SU-DHL-6 (cell line): ENCODE measurements around the gene HDAC11.
"Not testable (repeated sequence)": the region's sequence is repeated elsewhere in the genome, so short reads cannot be mapped to it uniquely, and the experiment has no call there.

Experiments used
- H2AFZ ChIP-seq: fragments of 200-600 bp; sonication (generic); 2 replicates; pipeline ENCODE4 v1.6.1; 2014; ENCODE audit warnings: low read depth, mild to moderate bottlenecking, moderate library complexity, mixed read lengths, antibody characterized with exemption, low read length; ENCODE audit not compliant: severe bottlenecking
- H3F3A ChIP-seq: fragments of 200-600 bp; shearing (Covaris generic); 2 replicates; pipeline ENCODE4 v1.6.0; 2016; ENCODE audit warnings: antibody characterized with exemption, mild to moderate bottlenecking; ENCODE audit not compliant: insufficient read depth
- H3K27ac ChIP-seq: fragments of 200-600 bp; sonication (generic); 2 replicates; pipeline ENCODE4 v1.5.1; 2016; ENCODE audit warnings: low read depth, mild to moderate bottlenecking, low read length, moderate library complexity, mixed read lengths
- H3K27me3 ChIP-seq: fragments of 200-600 bp; sonication (generic), shearing (Covaris generic); 2 replicates; pipeline ENCODE4 v1.6.0; 2014; ENCODE audit warnings: mild to moderate bottlenecking, low read length
- H3K36me3 ChIP-seq: fragments of 200-600 bp; sonication (generic); 2 replicates; pipeline ENCODE4 v1.6.1; 2014; ENCODE audit warnings: mild to moderate bottlenecking, low read length, mixed read lengths
- H3K4me2 ChIP-seq: fragments of 300-600, 200-600 bp; shearing (Covaris generic), sonication (generic); 2 replicates; pipeline ENCODE4 v1.6.0; 2014; ENCODE audit warnings: low read length, low read depth, mild to moderate bottlenecking; ENCODE audit not compliant: poor library complexity, severe bottlenecking
- H3K4me3 ChIP-seq: fragments of 200-600 bp; sonication (generic); 2 replicates; pipeline ENCODE4 v1.5.1; 2014; ENCODE audit warnings: antibody characterized with exemption, low read length, mild to moderate bottlenecking, mixed read lengths; ENCODE audit not compliant: insufficient read depth, poor library complexity, severe bottlenecking
- H3K79me2 ChIP-seq: fragments of 200-600 bp; sonication (generic); 2 replicates; pipeline ENCODE4 v1.6.1; 2014; ENCODE audit warnings: mild to moderate bottlenecking, low read length, moderate library complexity; ENCODE audit not compliant: insufficient read depth
- H3K9ac ChIP-seq: fragments of 200-600 bp; sonication (generic); 2 replicates; pipeline ENCODE4 v1.7.0; 2014; ENCODE audit warnings: mild to moderate bottlenecking, low read length
- H3K9me2 ChIP-seq: fragments of 200-600 bp; sonication (generic); replicated peaks from 2 replicates; pipeline ENCODE4 v1.6.1; 2014; ENCODE audit warnings: low read length; ENCODE audit not compliant: insufficient read depth
- H3K9me3 ChIP-seq: fragments of 200-600 bp; sonication (generic); 2 replicates; pipeline ENCODE4 v1.6.1; 2014; ENCODE audit warnings: low read length, mixed read lengths; ENCODE audit not compliant: insufficient read depth
- H4K20me1 ChIP-seq: fragments of 200-600 bp; sonication (generic); 2 replicates; pipeline ENCODE4 v1.6.1; 2014; ENCODE audit warnings: low read depth, mild to moderate bottlenecking, antibody characterized with exemption, low read length, moderate library complexity, mixed read lengths
- CTCF ChIP-seq: fragments of 200-600 bp; sonication (generic); IDR thresholded peaks from one replicate; pipeline ENCODE4 v1.5.1; 2017; ENCODE audit warnings: antibody characterized with exemption, mild to moderate bottlenecking, low read length, moderate library complexity; ENCODE audit not compliant: insufficient read depth, poor library complexity, severe bottlenecking
- EZH2phosphoT487 ChIP-seq: fragments of 200-600 bp; sonication (generic), shearing (Covaris generic); conservative IDR thresholded peaks from 2 replicates; pipeline ENCODE4 v1.6.1; 2018; ENCODE audit warnings: mild to moderate bottlenecking, antibody characterized with exemption, low read length, moderate library complexity, mixed read lengths

Gene HDAC11

DNA sequence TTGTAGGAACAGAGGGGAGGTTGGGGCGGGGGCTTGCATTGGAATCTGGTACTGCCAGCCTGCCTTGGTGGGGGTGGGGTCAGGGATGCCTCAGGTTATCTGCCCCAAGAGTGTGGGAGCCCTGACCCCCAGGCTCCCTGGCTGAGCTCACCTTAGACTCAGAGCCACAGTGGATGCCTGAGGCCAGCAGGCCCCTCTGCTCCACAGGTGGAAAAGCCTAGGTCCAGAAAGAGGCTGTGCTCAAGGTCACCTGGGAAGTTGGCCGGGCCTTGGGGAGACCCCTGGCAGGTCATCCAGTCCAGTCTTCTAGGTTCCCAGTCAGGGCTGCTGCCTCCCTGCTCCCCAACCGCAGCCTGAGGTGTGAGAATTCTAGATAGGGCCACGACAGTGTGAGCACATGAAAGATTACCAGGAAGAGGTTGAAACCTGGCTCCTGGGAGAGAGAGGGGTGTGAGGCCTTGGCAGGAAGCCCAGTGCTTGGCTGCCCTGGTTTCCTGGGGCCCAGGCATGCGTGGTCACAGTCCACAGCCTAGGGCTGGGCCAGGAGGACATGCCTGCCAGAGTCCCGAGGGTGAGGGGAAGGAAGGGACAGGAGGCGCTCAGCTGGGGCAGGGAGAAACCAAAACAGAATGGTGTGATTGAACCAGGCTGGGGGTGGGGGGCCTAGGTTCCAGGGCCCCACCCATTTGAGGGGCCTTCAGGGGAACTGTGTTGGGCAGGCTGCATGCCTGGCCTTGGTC lies 4.9 kb downstream of the HDAC11 start:
- Histone ChIP-seq H3K36me3 (no peaks in the 10 kb centered on the region), H3K4me2 (no peak overlapping the region), H3K9ac (no peak overlapping the region), H4K20me1 (no peaks in the 10 kb centered on the region), H3K9me2 (no peaks in the 10 kb centered on the region), H3K79me2 (no peaks in the 10 kb centered on the region), H3F3A (no peaks in the 10 kb centered on the region), H2AFZ (no peak overlapping the region), H3K9me3 (no peaks in the 10 kb centered on the region), H3K27me3 (no peaks in the 10 kb centered on the region), H3K4me3 (no peak overlapping the region), H3K27ac (no peak overlapping the region)
- TF ChIP-seq EZH2phosphoT487 (no peak), CTCF (no peak)

DNA sequence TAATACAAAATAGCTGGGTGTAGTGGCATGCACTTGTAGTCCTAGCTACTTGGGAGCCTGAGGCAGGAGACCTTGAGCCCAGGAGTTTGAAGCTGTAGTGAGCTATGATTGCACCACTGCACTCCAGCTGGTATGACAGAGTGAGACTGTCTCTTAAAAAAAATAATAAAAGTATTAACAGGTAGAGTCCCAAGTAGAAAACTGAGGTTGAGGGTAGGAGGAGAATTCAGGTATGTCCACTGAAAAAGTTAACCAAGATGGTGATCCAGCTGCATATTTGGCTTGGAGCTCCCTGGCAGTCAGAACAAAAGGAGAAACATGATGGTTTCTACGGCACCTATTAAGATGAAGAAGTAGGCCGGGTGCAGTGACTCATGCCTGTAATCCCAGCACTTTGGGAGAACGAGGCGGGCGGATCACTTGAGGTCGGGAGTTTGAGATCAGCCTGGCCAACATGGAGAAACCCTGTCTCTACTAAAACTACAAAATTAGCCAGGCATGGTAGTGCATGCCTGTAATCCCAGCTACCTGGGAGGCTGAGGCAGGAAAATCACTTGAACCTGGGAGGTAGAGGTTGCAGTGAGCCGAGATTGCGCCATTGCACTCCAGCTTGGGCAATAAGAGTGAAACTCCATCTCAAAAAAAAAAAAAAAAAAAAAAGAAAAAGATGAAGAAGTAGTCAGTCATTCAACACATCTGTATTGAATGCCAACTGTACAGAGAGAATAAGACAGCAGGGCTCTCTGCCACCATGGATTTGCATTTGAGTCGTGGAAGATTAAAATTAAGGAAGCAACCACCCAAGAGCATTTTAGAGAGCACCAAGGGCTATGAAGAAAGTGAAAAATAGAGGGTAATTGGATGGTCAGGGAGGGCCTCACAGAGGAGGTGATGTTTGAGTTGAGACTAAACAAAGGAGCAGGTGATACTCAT lies 5.8 kb downstream of the HDAC11 start:
- H2AFZ ChIP-seq, H3K36me3 ChIP-seq, H3K4me2 ChIP-seq, H3K4me3 ChIP-seq, H3K9ac ChIP-seq, H3K27me3 ChIP-seq, H3K9me3 ChIP-seq, H4K20me1 ChIP-seq, H3K79me2 ChIP-seq, H3K9me2 ChIP-seq, H3F3A ChIP-seq, H3K27ac ChIP-seq: not testable (repeated sequence)

DNA sequence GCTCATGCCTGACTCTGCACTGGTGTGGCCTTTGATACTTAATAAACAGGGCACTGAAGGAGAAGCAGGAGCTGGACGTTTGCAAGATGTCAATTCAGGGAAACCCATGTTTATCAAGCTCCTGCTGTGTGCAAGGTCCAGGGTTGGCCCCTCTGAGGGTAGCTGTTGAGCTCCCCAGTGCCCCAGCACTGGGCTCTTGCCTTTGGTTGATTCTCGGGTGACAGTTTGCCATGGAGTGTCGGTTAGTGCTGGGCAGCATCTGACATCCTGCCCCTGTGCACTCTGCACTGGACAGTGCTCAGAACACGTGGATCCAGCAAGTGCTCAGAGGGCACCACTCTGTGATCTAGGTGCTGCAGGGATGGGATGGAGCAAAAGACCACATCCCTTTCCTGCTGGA lies 7.3 kb downstream of the HDAC11 start:
- H3K27me3 ChIP-seq: no peaks in the 10 kb centered on the region
- no peak overlapping the region for H2AFZ ChIP-seq
- no peaks in the 10 kb centered on the region for H3K36me3 ChIP-seq
- H3K9me3 ChIP-seq: no peaks in the 10 kb centered on the region
- no peak overlapping the region for H3K4me3 ChIP-seq
- no peaks in the 10 kb centered on the region for H3K9me2 ChIP-seq
- TF ChIP-seq CTCF: no peak
- no peak for TF ChIP-seq EZH2phosphoT487
- H3F3A ChIP-seq: no peaks in the 10 kb centered on the region
- no peak overlapping the region for H3K9ac ChIP-seq
- no peak overlapping the region for H3K27ac ChIP-seq
- H3K79me2 ChIP-seq: no peaks in the 10 kb centered on the region
- no peak overlapping the region for H3K4me2 ChIP-seq
- H4K20me1 ChIP-seq: no peaks in the 10 kb centered on the region
